GM13976 (cell line): ENCODE results near the gene GALR2.
A peak's percentile ranks its signal among the peaks of the same experiment; 100 is the strongest.

Experiments used
- DNase-seq: peaks from one replicate; pipeline ENCODE4 v3.0.0; 2012; ENCODE audit warnings: low spot score
- CTCF ChIP-seq: IDR thresholded peaks from 2 replicates; pipeline ENCODE4 v1.5.1; 2012; ENCODE audit warnings: borderline replicate concordance, mild to moderate bottlenecking; ENCODE audit not compliant: insufficient read depth; ENCODE audit errors: extremely low read depth, missing control alignments, control extremely low read depth
- in situ Hi-C: fragments of 300-500 bp; cut with MboI; formaldehyde crosslinking; loops from one replicate; pipeline ENCODE4 v1.12.0; 2022; ENCODE audit warnings: low sequenced_read_pairs, mixed read lengths, inconsistent platforms; ENCODE audit not compliant: unreplicated experiment

The GALR2 gene

GRCh38 chr17:76078860-76079534 is 4.4 kb downstream of the GALR2 start, which contains the start of gene ZACN:
Gene ZACN, plus strand, starts transcription at chr17:76079182. Its CDS starts 83 bp downstream, at chr17:76079265.
- DNase-seq, result peak; percentile 41
- in situ Hi-C loops, result no loop called here
- TF ChIP-seq CTCF, result no peak

GRCh38 chr17:76079535-76079955 is 5.0 kb downstream of the GALR2 start:
- in situ Hi-C loops, result no loop called here
- TF ChIP-seq CTCF, result no peak
- no peak for DNase-seq

GRCh38 chr17:76079956-76080767 is 5.6 kb downstream of the GALR2 start:
- in situ Hi-C loops, result no loop called here
- DNase-seq, result peak; percentile 47
- TF ChIP-seq CTCF, result no peak

- DNase-seq, result peak; percentile 39
- in situ Hi-C loops, result no loop called here
- no peak for TF ChIP-seq CTCF
Measured at GRCh38 chr17:76080768-76081287, 6.2 kb downstream of the GALR2 start.

- no peak for TF ChIP-seq CTCF
- peak; percentile 32 for DNase-seq
- in situ Hi-C loops, result no loop called here
Measured at GRCh38 chr17:76081295-76082210, 7.0 kb downstream of the GALR2 start.
